EH (cell line): ENCODE results near the gene EIF2B4.
A peak's percentile ranks its signal among the peaks of the same experiment; 100 is the strongest.

Experiments
- DNase-seq: peaks from one replicate; pipeline ENCODE4 v3.0.0-alpha.2; 2015; ENCODE audit warnings: low read depth

The EIF2B4 gene

GRCh38 chr2:27370026-27370815 lies at the start of gene EIF2B4, which contains the start of gene SNX17:
Gene EIF2B4, minus strand, starts transcription at chr2:27370338. Its CDS starts 24 bp downstream, at chr2:27370314.
Gene SNX17, plus strand, starts transcription at chr2:27370616. Its CDS starts 128 bp downstream, at chr2:27370744.
- DNase-seq: peak; percentile 99

- DNase-seq: no peak
Measured at GRCh38 chr2:27416151-27416550, 46.0 kb upstream of the EIF2B4 start.

GRCh38 chr2:27412419-27413152 lies 42.4 kb upstream of the EIF2B4 start:
- DNase-seq: no peak

- peak; percentile 92 for DNase-seq
Measured at GRCh38 chr2:27409321-27410073, 39.4 kb upstream of the EIF2B4 start, which contains the start of gene PPM1G. Gene PPM1G, minus strand, starts transcription at chr2:27409591. Its CDS starts 169 bp downstream, at chr2:27409422.

- peak; percentile 25 for DNase-seq
Measured at GRCh38 chr2:27408601-27409320, 38.6 kb upstream of the EIF2B4 start.

- peak; percentile 44 for DNase-seq
Measured at GRCh38 chr2:27407798-27408491, 37.8 kb upstream of the EIF2B4 start.

DNA sequence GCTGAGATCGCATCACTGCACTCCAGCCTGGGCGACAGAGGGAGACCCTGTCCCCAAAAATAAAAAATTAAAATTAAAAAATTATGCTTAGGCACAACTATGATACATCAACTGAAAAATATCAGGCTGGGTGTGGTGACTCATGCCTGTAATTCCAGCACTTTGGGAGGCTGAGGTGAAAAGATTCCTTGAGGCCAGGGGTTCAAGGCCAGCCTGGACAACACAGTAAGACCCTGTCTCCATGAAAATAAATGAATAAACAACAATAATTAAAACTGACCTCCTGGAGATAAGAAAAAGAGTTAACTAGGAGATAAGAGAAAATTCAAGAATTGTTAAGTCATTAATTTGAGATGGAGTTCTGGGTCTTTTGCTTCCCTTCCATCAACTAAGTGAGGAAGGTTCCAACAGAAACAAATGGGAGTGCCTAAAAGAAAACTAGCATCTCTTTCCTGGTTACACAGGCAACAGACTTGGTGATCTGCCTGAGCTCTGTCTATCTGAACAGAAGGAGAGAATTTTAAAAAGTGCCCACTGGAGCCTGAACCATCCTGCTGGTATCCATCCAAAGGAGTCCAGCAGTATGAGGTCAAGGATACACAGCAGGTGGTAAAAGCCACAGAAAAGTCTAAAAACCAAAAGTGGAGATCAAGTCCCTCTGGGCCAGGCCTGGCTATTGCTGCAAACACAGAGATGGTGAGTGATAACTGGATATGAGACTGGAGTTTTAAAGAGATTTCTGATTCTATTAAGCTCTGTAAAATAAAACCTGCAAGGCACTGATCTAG lies 30.4 kb upstream of the EIF2B4 start:
- peak; percentile 35 for DNase-seq

DNA sequence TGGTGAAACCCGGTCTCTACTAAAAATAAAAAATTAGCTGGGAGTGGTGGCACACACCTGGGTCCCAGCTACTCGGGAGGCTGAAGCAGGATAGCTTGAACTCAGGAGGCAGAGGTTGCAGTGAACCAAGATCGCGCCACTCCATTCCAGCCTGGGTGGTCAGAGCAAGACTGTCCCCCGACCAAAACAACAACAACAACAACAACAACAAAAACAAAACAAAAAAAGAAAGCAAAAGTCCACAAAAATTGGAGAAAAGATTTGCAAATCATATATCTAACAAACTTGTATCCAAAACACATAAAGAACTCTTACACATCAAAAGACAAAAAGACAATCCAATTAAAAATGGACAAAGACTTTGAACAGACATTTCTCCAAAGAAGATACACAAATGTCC lies 28.8 kb upstream of the EIF2B4 start:
- DNase-seq: no peak

DNA sequence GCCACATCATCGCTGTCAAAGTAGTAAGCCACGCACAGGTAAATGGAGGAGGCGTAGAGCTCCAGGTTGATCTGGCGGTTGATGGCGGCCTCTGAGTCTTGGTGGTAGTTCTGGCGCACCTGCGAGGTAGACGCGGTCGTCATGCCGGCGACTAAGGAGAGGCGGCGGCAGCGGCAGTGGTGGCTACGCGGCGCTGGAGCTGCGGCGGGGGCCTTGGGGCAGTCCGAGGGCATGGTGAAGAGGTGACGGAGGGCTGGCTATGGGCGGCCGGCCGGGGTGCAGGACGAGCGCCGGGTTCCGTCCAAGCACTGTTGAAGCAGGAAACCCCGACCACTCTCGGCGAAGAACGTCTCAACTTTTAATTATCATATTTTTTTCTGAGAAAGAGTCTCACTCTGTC lies 23.1 kb upstream of the EIF2B4 start:
- no peak for DNase-seq

DNA sequence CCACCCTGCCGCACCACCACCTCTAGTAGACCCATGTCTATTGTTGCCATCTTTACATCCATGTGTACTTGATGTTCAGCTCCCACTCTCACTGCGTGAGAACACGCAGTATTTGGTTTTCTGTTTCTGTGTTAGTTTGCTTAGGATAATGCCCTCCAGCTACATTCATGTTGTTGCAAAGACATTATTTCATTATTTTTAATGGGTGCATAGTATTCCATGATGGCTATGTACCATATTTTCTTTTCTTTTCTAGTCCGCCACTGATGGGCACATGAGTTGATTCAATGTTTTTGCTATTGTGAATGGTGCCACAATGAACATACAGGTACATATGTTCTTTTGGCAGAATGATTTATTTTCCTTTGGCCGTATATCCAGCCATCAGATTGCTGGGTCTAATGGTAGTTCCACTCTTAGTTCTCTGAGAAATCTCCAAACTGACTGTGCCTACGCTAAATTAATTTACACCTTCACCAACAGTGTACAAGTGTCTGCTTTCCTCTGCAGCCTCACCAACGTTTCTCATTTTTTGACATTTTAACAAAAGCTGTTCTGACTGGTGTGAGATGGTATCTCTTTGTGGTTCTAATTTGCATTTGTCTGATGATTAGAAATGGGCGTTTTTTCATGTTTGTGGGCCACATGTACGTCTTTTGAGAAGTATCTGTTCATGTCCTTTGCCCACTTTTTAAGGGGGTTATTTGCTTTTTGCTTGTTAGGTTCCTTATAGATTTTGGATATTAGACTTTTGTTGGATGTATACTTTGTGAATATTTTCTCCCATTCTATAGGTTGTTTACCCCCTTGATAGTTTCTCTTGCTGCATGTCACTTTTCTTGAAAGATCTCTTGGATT lies 20.9 kb upstream of the EIF2B4 start:
- no peak for DNase-seq

- no peak for DNase-seq
Measured at GRCh38 chr2:27381577-27382181, 11.5 kb upstream of the EIF2B4 start.

DNA sequence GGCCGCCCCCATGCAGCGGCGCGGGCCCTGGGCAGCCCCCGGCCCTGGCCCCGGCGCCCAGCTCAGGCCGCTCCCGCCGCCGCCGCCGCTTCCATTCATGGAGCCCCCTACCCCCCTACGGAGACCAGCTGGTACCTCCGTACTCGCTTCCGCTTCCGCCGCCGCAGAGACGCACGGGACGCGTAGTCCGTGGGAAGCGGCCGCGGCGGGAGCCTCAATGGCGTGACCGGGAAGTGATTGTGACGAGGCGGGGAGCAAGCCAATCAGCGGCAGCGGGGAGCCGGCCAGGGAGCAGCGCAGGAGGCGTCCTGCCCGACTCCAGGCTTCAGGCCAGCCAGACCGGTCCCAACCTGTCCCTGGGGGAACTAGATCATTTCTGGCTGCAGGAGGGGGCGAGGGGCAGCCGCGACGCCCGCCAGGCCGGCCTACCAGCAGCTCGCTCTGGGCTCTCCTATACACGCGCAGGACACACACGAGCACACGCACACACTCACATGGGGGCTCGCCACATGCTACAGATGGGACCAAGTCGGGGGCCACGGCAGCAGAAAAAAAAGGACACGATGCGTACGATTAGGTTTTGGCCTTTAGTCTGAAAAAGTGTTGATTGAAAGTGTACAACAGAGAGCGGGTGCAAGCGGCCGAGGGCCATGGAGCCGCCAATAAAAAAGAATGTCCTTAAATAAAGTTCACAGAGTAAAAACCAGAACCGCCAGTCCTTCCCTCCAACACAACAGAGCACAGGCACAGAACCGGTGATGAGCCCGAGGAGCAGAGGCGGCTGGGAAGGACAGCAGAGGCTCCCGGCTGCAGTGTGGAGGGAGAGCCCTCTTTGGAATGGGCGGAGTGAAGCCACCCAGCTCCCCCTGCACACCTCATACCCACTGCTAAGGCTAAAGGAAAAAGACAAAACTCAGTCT lies 10.7 kb upstream of the EIF2B4 start, which contains the start of gene ZNF513:
TSS of gene ZNF513 (minus strand) at position 109 of the 920 bp plus-strand sequence. CDS start 208 bp downstream, outside the sequence.
- DNase-seq: peak; percentile 94

DNA sequence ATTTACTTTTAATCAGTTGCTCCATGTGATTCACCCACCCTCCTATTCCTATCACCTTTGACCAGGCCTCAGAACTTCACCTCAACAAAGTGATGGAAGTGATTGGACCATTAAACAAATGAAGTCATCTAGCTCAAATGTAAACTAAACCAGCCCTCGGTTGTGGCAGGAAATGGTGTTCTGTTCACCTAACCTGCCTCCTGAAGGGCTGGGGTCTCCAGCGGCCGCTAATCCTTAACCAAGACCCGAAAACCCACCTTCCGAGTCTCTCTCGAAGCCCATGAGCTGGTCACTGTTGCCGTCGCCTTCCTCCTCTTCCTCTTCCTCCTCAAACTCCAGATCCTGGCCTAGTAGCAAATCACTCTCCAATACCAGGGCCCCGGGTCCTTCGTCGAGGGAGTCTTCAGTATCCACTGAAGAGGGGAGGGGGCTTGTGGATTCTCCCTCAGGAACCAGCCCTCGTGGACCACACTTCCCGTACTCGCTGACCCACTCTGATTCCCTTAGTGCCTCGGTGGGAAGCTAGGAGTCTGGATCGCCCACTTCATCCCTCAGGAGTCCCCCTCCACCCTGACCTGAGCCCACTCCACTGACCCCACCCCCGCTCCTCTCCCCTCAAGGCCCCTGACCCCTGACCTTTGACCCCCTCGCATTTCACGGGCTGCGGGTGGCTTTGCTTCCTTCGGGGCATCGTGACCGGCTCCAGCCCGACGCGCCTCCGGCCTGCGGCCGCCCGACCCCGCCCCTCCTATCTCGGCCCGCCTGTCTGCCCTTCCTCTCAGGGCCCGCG lies 9.9 kb upstream of the EIF2B4 start:
- peak; percentile 52 for DNase-seq

DNA sequence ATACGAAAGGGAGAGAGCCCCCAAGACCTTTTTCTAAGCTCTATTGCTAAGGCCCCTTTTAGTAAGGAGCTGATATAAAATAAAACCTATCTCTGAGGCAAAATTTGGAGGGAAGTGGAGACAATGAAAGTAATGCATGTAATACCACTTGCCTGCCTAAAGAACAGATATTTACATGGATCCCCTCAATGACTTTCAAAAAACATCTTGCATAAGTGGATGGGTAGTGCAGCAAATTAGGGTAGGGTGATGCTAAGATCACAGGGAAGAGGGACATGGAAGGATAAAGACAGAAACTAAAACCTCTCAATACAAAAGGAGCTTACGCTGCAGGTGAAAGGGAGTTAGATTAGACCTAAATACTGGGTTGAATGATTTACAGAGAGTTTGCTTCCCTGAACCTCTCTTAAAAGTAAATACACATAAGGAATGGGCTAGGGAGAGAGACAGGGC lies 9.3 kb upstream of the EIF2B4 start:
- no peak for DNase-seq

DNA sequence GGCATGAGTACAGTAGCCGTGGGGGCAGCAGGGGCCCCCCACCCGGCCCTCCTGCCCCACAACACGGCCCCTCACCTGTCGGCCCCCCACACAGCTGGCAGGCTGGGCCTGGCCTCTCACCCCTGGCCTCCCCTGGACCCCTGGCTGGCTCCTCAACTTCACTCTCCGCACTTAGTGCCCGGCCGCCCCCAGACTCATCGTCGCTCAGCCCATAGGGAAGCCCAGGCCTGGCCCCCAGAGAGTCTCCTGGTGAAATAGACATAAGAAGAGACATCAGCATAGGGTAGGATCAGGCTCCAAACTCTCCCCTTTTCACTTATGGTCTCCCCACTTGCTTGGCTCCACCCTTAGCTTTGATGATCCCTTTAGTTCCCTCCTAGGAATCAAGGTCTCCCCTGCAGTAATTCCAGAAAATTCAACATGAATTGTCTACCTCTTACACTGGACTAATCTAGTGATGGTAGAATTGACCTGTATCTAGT lies 8.7 kb upstream of the EIF2B4 start:
- DNase-seq: no peak

DNA sequence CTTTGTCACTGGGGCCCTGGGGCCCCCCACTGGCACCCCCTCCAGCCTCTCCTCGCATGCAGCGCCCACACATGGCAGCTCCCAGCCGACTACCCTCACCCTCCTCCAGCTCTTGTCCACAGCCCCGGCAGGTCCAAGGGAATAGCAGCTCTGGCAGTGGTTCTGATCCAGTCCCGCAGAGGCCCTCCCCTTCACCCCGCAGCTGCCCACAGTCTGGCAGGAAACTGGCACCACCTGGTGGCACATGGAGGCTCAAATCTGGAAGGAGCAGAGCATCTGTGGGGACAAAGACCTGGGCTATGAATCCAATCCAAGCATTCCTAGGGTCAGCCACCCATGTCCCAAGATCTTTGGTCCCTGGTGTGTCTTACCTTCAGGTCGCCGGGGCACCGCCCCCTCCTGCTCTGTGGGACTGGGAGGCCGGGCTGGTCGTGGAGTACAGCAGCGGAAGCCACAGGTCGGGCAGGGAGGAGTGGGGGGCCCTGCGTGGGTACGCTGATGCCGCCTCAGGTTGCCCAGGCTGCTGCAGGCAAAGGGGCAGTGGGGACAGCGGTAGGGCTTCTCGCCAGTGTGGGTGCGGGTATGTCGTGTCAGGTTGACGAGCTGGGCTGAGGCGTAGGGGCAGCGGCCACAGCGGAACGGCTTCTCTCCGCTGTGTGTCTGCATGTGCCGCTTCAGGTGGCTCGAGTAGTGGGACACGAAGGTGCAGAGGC lies 8.1 kb upstream of the EIF2B4 start:
- DNase-seq: peak; percentile 28
